WTC11 (cell line): ENCODE measurements around the gene UBE2E1. TPM values are rescaled to one million over a fixed set of nuclear protein-coding genes. Genes with fewer than 3 reads are reported as not detected.

Source experiments
- ATAC-seq: fragments of 200-7000 bp; cut with Tn5 transposase; 2 replicates; pipeline ENCODE4 v1.10.0; 2021; ENCODE audit warnings: mild to moderate bottlenecking, moderate library complexity
- CTCF ChIA-PET: fragments of 300-600 bp; sonication (Branson Sonifier 250); formaldehyde crosslinking; loops from one replicate; lab custom pipeline; 2021; ENCODE audit warnings: antibody characterized with exemption; lab: Charles Lee
- POLR2A ChIA-PET: fragments of 350-600 bp; sonication (Branson Sonifier 250); formaldehyde crosslinking; loops from one replicate; lab custom pipeline; 2021; ENCODE audit warnings: antibody characterized with exemption; lab: Charles Lee
- DNase-seq: peaks from one replicate; pipeline ENCODE4 v3.0.0; 2021; ENCODE audit warnings: low spot score
- H3K27ac Mint-ChIP-seq: 2 replicates; pipeline ENCODE4 v1.8.0; 2021; ENCODE audit warnings: mixed read lengths
- H3K27me3 Mint-ChIP-seq: 2 replicates; pipeline ENCODE4 v1.8.0; 2021; ENCODE audit warnings: low read depth, mild to moderate bottlenecking, moderate library complexity, mixed read lengths
- H3K36me3 Mint-ChIP-seq: 2 replicates; pipeline ENCODE4 v1.8.0; 2021; ENCODE audit warnings: mixed read lengths
- H3K4me1 Mint-ChIP-seq: 2 replicates; pipeline ENCODE4 v1.8.0; 2022; ENCODE audit warnings: mixed read lengths
- H3K4me3 Mint-ChIP-seq: 2 replicates; pipeline ENCODE4 v1.8.0; 2021; ENCODE audit warnings: mild to moderate bottlenecking, moderate library complexity, mixed read lengths
- H3K9me3 Mint-ChIP-seq: 2 replicates; pipeline ENCODE4 v1.8.0; 2021; ENCODE audit warnings: mixed read lengths
- EMX1 ChIP-seq: fragments of 250-450 bp; sonication (Bioruptor Pico); IDR thresholded peaks from 2 replicates; pipeline ENCODE4 v1.8.0; 2021; ENCODE audit warnings: mild to moderate bottlenecking
- ETV6 ChIP-seq: sonication (generic); formaldehyde crosslinking; IDR thresholded peaks from 2 replicates; pipeline ENCODE4 v1.8.1; 2022; ENCODE audit warnings: mild to moderate bottlenecking, missing genetic modification reagents
- FOXK1 ChIP-seq: sonication (generic); formaldehyde crosslinking; IDR thresholded peaks from 2 replicates; pipeline ENCODE4 v1.8.0; 2022; ENCODE audit warnings: mild to moderate bottlenecking, moderate library complexity, missing genetic modification reagents
- GABPB1 ChIP-seq: sonication (generic); formaldehyde crosslinking; IDR thresholded peaks from 2 replicates; pipeline ENCODE4 v1.8.1; 2023; ENCODE audit warnings: mild to moderate bottlenecking, missing genetic modification reagents
- HMGA2 ChIP-seq: fragments of 250-450 bp; sonication (Bioruptor Pico); IDR thresholded peaks from 2 replicates; pipeline ENCODE4 v1.4.0; 2021; ENCODE audit warnings: mild to moderate bottlenecking, moderate library complexity
- JUN ChIP-seq: sonication (generic); formaldehyde crosslinking; IDR thresholded peaks from 2 replicates; pipeline ENCODE4 v1.8.0; 2023; ENCODE audit warnings: mild to moderate bottlenecking, missing genetic modification reagents
- NFATC4 ChIP-seq: fragments of 250-450 bp; sonication (Bioruptor Pico); IDR thresholded peaks from 2 replicates; pipeline ENCODE4 v1.9.0; 2021; ENCODE audit warnings: mild to moderate bottlenecking
- SP1 ChIP-seq: sonication (generic); formaldehyde crosslinking; conservative IDR thresholded peaks from 2 replicates; pipeline ENCODE4 v1.8.1; 2022; ENCODE audit warnings: missing genetic modification reagents
- TEAD1 ChIP-seq: sonication (generic); formaldehyde crosslinking; IDR thresholded peaks from 2 replicates; pipeline ENCODE4 v1.8.0; 2022; ENCODE audit warnings: mild to moderate bottlenecking, missing genetic modification reagents
- TEAD4 ChIP-seq: sonication (generic); formaldehyde crosslinking; IDR thresholded peaks from 2 replicates; pipeline ENCODE4 v1.8.0; 2022; ENCODE audit warnings: mild to moderate bottlenecking, missing genetic modification reagents
- ZBTB21 ChIP-seq: sonication (generic); formaldehyde crosslinking; IDR thresholded peaks from 2 replicates; pipeline ENCODE4 v1.8.1; 2023; ENCODE audit warnings: mild to moderate bottlenecking, missing genetic modification reagents, borderline replicate concordance
- ZNF121 ChIP-seq: sonication (generic); formaldehyde crosslinking; IDR thresholded peaks from 2 replicates; pipeline ENCODE4 v1.8.0; 2023; ENCODE audit warnings: missing genetic modification reagents
- ZNF416 ChIP-seq: fragments of 250-450 bp; sonication (Bioruptor Pico); IDR thresholded peaks from 2 replicates; pipeline ENCODE4 v1.9.0; 2021; ENCODE audit warnings: mild to moderate bottlenecking, inconsistent platforms
- total RNA-seq: library from RNA; stranded (reverse); gene quantifications from 3 replicates; pipeline ENCODE4 v1.2.3, GENCODE V29; 2021
- TF ChIP-seq, protein P1 (sequence below): sonication (generic); formaldehyde crosslinking; conservative IDR thresholded peaks from 2 replicates; pipeline ENCODE4 v1.8.1; 2023; ENCODE audit warnings: mild to moderate bottlenecking, low read depth, missing genetic modification reagents, moderate library complexity
- TF ChIP-seq, protein P2 (sequence below): sonication (generic); formaldehyde crosslinking; IDR thresholded peaks from 2 replicates; pipeline ENCODE4 v1.8.0; 2023; ENCODE audit warnings: missing genetic modification reagents, mild to moderate bottlenecking, borderline replicate concordance
- TF ChIP-seq, protein P3 (sequence below): sonication (generic); formaldehyde crosslinking; IDR thresholded peaks from 2 replicates; pipeline ENCODE4 v1.8.1; 2022; ENCODE audit warnings: missing genetic modification reagents, borderline replicate concordance
- TF ChIP-seq, protein P4 (sequence below): fragments of 250-450 bp; sonication (Bioruptor Pico); IDR thresholded peaks from 2 replicates; pipeline ENCODE4 v1.9.0; 2021; ENCODE audit warnings: mild to moderate bottlenecking
- TF ChIP-seq, protein P5 (sequence below): fragments of 250-450 bp; sonication (Bioruptor Pico); IDR thresholded peaks from 2 replicates; pipeline ENCODE4 v1.9.0; 2021; ENCODE audit warnings: mild to moderate bottlenecking, borderline replicate concordance

Gene UBE2E1
- total RNA-seq, 1 experiment from 2014 or later: 121 TPM

DNA sequence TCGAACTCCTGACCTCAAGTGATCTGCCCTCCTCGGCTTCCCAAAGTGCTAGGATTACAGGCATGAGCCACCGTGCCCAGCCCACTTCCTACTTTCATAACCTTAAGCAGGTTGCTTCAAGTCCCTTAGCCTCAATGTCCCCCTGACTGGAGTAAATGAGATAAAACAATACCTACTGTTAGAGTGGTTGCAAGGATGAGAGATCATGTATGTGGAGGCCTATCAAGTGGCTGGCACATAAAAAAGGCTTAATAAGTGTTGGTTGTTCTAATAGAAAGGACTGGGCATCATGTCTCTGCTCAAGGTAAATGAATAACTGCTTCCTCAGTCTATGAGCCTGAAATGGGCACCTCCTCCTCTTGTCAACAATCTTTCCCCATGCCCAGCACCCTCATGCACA is 25.9 kb upstream of the UBE2E1 start:
- H3K36me3 Mint-ChIP-seq: no peaks in the 10 kb centered on the region
- peaks cover 4% of the 10 kb centered on the region for H3K9me3 Mint-ChIP-seq
- ChIA-PET CTCF (no interaction called here), POLR2A (no interaction called here)
- no peak overlapping the region for H3K27ac Mint-ChIP-seq
- 0 out of 2 replicates have a peak, but pooled peaks cover 6% of the 10 kb centered on the region for H3K4me1 Mint-ChIP-seq
- ATAC-seq: no peak
- DNase-seq: no peak
- H3K27me3 Mint-ChIP-seq: no peaks in the 10 kb centered on the region
- no peak overlapping the region for H3K4me3 Mint-ChIP-seq
- TF ChIP-seq ZNF416 (CRISPR knock-in tag): no peak
- no peak for TF ChIP-seq ZNF121 (CRISPR knock-in tag)
- TF ChIP-seq, protein P1, sequence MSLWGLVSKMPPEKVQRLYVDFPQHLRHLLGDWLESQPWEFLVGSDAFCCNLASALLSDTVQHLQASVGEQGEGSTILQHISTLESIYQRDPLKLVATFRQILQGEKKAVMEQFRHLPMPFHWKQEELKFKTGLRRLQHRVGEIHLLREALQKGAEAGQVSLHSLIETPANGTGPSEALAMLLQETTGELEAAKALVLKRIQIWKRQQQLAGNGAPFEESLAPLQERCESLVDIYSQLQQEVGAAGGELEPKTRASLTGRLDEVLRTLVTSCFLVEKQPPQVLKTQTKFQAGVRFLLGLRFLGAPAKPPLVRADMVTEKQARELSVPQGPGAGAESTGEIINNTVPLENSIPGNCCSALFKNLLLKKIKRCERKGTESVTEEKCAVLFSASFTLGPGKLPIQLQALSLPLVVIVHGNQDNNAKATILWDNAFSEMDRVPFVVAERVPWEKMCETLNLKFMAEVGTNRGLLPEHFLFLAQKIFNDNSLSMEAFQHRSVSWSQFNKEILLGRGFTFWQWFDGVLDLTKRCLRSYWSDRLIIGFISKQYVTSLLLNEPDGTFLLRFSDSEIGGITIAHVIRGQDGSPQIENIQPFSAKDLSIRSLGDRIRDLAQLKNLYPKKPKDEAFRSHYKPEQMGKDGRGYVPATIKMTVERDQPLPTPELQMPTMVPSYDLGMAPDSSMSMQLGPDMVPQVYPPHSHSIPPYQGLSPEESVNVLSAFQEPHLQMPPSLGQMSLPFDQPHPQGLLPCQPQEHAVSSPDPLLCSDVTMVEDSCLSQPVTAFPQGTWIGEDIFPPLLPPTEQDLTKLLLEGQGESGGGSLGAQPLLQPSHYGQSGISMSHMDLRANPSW (CRISPR knock-in tag): no peak
- no peak for TF ChIP-seq SP1 (CRISPR knock-in tag)
- no peak for TF ChIP-seq TEAD1 (CRISPR knock-in tag)
- no peak for TF ChIP-seq TEAD4 (CRISPR knock-in tag)
- TF ChIP-seq JUN (CRISPR knock-in tag): no peak
- TF ChIP-seq EMX1 (CRISPR knock-in tag): no peak
- TF ChIP-seq HMGA2 (CRISPR knock-in tag): no peak
- no peak for TF ChIP-seq FOXK1 (CRISPR knock-in tag)
- no peak for TF ChIP-seq NFATC4 (CRISPR knock-in tag)
- TF ChIP-seq, all 79 proteins: peak for 0

DNA sequence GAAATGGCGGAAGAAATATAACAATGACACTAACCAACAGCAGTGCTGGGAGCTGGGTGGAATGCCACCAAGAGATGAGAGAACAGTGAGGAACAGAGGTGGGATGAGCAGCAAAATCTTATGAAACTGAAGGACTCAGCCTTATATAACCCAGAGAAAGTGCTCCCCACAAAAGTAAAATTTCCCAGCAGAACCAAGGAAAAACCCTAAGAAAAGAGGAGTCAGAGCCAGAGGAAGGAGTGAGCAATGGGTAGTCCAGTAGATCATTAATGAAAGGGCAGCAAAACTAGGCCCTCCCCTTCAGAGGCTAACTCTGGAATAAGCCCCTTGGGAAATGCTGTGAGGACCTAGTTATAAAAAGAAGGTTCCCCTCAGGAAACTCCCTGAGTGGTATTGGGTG is 24.7 kb upstream of the UBE2E1 start:
- TF ChIP-seq, protein P2, sequence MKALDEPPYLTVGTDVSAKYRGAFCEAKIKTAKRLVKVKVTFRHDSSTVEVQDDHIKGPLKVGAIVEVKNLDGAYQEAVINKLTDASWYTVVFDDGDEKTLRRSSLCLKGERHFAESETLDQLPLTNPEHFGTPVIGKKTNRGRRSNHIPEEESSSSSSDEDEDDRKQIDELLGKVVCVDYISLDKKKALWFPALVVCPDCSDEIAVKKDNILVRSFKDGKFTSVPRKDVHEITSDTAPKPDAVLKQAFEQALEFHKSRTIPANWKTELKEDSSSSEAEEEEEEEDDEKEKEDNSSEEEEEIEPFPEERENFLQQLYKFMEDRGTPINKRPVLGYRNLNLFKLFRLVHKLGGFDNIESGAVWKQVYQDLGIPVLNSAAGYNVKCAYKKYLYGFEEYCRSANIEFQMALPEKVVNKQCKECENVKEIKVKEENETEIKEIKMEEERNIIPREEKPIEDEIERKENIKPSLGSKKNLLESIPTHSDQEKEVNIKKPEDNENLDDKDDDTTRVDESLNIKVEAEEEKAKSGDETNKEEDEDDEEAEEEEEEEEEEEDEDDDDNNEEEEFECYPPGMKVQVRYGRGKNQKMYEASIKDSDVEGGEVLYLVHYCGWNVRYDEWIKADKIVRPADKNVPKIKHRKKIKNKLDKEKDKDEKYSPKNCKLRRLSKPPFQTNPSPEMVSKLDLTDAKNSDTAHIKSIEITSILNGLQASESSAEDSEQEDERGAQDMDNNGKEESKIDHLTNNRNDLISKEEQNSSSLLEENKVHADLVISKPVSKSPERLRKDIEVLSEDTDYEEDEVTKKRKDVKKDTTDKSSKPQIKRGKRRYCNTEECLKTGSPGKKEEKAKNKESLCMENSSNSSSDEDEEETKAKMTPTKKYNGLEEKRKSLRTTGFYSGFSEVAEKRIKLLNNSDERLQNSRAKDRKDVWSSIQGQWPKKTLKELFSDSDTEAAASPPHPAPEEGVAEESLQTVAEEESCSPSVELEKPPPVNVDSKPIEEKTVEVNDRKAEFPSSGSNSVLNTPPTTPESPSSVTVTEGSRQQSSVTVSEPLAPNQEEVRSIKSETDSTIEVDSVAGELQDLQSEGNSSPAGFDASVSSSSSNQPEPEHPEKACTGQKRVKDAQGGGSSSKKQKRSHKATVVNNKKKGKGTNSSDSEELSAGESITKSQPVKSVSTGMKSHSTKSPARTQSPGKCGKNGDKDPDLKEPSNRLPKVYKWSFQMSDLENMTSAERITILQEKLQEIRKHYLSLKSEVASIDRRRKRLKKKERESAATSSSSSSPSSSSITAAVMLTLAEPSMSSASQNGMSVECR (CRISPR knock-in tag): no peak
- TF ChIP-seq GABPB1 (CRISPR knock-in tag): no peak
- no peak for TF ChIP-seq ETV6 (CRISPR knock-in tag)
- TF ChIP-seq, protein P3, sequence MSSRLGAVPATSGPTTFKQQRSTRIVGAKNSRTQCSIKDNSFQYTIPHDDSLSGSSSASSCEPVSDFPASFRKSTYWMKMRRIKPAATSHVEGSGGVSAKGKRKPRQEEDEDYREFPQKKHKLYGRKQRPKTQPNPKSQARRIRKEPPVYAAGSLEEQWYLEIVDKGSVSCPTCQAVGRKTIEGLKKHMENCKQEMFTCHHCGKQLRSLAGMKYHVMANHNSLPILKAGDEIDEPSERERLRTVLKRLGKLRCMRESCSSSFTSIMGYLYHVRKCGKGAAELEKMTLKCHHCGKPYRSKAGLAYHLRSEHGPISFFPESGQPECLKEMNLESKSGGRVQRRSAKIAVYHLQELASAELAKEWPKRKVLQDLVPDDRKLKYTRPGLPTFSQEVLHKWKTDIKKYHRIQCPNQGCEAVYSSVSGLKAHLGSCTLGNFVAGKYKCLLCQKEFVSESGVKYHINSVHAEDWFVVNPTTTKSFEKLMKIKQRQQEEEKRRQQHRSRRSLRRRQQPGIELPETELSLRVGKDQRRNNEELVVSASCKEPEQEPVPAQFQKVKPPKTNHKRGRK (CRISPR knock-in tag): no peak
- TF ChIP-seq ZBTB21 (CRISPR knock-in tag): no peak
- TF ChIP-seq, protein P4, sequence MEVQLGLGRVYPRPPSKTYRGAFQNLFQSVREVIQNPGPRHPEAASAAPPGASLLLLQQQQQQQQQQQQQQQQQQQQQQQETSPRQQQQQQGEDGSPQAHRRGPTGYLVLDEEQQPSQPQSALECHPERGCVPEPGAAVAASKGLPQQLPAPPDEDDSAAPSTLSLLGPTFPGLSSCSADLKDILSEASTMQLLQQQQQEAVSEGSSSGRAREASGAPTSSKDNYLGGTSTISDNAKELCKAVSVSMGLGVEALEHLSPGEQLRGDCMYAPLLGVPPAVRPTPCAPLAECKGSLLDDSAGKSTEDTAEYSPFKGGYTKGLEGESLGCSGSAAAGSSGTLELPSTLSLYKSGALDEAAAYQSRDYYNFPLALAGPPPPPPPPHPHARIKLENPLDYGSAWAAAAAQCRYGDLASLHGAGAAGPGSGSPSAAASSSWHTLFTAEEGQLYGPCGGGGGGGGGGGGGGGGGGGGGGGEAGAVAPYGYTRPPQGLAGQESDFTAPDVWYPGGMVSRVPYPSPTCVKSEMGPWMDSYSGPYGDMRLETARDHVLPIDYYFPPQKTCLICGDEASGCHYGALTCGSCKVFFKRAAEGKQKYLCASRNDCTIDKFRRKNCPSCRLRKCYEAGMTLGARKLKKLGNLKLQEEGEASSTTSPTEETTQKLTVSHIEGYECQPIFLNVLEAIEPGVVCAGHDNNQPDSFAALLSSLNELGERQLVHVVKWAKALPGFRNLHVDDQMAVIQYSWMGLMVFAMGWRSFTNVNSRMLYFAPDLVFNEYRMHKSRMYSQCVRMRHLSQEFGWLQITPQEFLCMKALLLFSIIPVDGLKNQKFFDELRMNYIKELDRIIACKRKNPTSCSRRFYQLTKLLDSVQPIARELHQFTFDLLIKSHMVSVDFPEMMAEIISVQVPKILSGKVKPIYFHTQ (CRISPR knock-in tag): no peak
- TF ChIP-seq, protein P5, sequence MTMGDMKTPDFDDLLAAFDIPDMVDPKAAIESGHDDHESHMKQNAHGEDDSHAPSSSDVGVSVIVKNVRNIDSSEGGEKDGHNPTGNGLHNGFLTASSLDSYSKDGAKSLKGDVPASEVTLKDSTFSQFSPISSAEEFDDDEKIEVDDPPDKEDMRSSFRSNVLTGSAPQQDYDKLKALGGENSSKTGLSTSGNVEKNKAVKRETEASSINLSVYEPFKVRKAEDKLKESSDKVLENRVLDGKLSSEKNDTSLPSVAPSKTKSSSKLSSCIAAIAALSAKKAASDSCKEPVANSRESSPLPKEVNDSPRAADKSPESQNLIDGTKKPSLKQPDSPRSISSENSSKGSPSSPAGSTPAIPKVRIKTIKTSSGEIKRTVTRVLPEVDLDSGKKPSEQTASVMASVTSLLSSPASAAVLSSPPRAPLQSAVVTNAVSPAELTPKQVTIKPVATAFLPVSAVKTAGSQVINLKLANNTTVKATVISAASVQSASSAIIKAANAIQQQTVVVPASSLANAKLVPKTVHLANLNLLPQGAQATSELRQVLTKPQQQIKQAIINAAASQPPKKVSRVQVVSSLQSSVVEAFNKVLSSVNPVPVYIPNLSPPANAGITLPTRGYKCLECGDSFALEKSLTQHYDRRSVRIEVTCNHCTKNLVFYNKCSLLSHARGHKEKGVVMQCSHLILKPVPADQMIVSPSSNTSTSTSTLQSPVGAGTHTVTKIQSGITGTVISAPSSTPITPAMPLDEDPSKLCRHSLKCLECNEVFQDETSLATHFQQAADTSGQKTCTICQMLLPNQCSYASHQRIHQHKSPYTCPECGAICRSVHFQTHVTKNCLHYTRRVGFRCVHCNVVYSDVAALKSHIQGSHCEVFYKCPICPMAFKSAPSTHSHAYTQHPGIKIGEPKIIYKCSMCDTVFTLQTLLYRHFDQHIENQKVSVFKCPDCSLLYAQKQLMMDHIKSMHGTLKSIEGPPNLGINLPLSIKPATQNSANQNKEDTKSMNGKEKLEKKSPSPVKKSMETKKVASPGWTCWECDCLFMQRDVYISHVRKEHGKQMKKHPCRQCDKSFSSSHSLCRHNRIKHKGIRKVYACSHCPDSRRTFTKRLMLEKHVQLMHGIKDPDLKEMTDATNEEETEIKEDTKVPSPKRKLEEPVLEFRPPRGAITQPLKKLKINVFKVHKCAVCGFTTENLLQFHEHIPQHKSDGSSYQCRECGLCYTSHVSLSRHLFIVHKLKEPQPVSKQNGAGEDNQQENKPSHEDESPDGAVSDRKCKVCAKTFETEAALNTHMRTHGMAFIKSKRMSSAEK (CRISPR knock-in tag): no peak
- ATAC-seq (no peak), DNase-seq (no peak)
- H3K36me3 Mint-ChIP-seq: no peaks in the 10 kb centered on the region
- peaks cover 4% of the 10 kb centered on the region for H3K9me3 Mint-ChIP-seq
- no peak overlapping the region for H3K27ac Mint-ChIP-seq
- ChIA-PET CTCF (interaction anchor here (0.6 kb wide), 1 partner anchor 109 kb away, joined by 3 read pairs; no protein-coding TSS in a partner anchor), POLR2A (interaction anchor here (0.7 kb wide), 1 partner anchor 20 kb away, joined by 3 read pairs; no protein-coding TSS in a partner anchor)
- H3K4me3 Mint-ChIP-seq: no peak overlapping the region
- no peaks in the 10 kb centered on the region for H3K27me3 Mint-ChIP-seq
- 0 out of 2 replicates have a peak, but pooled peaks cover 6% of the 10 kb centered on the region for H3K4me1 Mint-ChIP-seq
